ENCODE measurements around the gene MYT1. TPM values are rescaled to one million over a fixed set of nuclear protein-coding genes. Genes with fewer than 3 reads are reported as not detected.

MYT1 gene
- total RNA-seq, 1 donor from 2014 or later = 0.12 TPM

- H3K36me3 ChIP-seq = no peaks in the 10 kb centered on the region
- no peak overlapping the region for H3K4me3 ChIP-seq
- peak; percentile 59 for ATAC-seq
- intact Hi-C loops (cut with DNase I) = no loop called here
- H3K9me3 ChIP-seq = no peaks in the 10 kb centered on the region
- no peak for TF ChIP-seq CTCF (IDR thresholded peaks at IDR 0.05)
- H3K27me3 ChIP-seq = peaks cover 70% of the 10 kb centered on the region
- no peaks in the 10 kb centered on the region for H3K4me1 ChIP-seq
- no peak for DNase-seq
- no peak overlapping the region for H3K27ac ChIP-seq
These were observed 2.7 kb upstream of the MYT1 start for GRCh38 chr20:64161356-64162238.

GRCh38 chr20:64162239-64162910 is 1.9 kb upstream of the MYT1 start:
- peaks cover 75% of the 10 kb centered on the region for H3K27me3 ChIP-seq
- no peak for ATAC-seq
- H3K4me3 ChIP-seq = no peak overlapping the region
- no peak for TF ChIP-seq CTCF (IDR thresholded peaks at IDR 0.05)
- H3K36me3 ChIP-seq = no peaks in the 10 kb centered on the region
- H3K4me1 ChIP-seq = no peaks in the 10 kb centered on the region
- no peaks in the 10 kb centered on the region for H3K9me3 ChIP-seq
- intact Hi-C loops (cut with DNase I) = no loop called here
- H3K27ac ChIP-seq = no peak overlapping the region
- DNase-seq = no peak

- H3K36me3 ChIP-seq = no peaks in the 10 kb centered on the region
- intact Hi-C loops (cut with DNase I) = no loop called here
- no peak overlapping the region for H3K27ac ChIP-seq
- H3K4me3 ChIP-seq = no peak overlapping the region
- ATAC-seq (no peak), DNase-seq (no peak)
- H3K4me1 ChIP-seq = no peaks in the 10 kb centered on the region
- H3K27me3 ChIP-seq = peaks cover 75% of the 10 kb centered on the region
- no peak for TF ChIP-seq CTCF (IDR thresholded peaks at IDR 0.05)
- no peaks in the 10 kb centered on the region for H3K9me3 ChIP-seq
These were observed 503 bp upstream of the MYT1 start for GRCh38 chr20:64163776-64164122.

GRCh38 chr20:64165866-64166600 is 1.8 kb downstream of the MYT1 start:
- Histone ChIP-seq H3K36me3 (no peaks in the 10 kb centered on the region), H3K4me1 (no peaks in the 10 kb centered on the region), H3K9me3 (no peaks in the 10 kb centered on the region), H3K4me3 (no peak overlapping the region), H3K27ac (no peak overlapping the region), H3K27me3 (peaks cover 58% of the 10 kb centered on the region)
- TF ChIP-seq CTCF (IDR thresholded peaks at IDR 0.05) = no peak
- intact Hi-C loops (cut with DNase I) = no loop called here
- ATAC-seq (no peak), DNase-seq (no peak)

GRCh38 chr20:64166721-64167615 is 2.7 kb downstream of the MYT1 start:
- DNase-seq (no peak), ATAC-seq (no peak)
- Histone ChIP-seq H3K4me3 (no peak overlapping the region), H3K9me3 (no peaks in the 10 kb centered on the region), H3K4me1 (no peaks in the 10 kb centered on the region), H3K27me3 (peaks cover 50% of the 10 kb centered on the region), H3K36me3 (no peaks in the 10 kb centered on the region), H3K27ac (no peak overlapping the region)
- intact Hi-C loops (cut with DNase I) = no loop called here
- no peak for TF ChIP-seq CTCF (IDR thresholded peaks at IDR 0.05)
